ENCODE measurements around the gene ADAM22. TPM values are rescaled to one million over a fixed set of nuclear protein-coding genes. Genes with fewer than 3 reads are reported as not detected.

Gene ADAM22
- total RNA-seq, 1 experiment from 2014 or later: 7.0 TPM

DNA sequence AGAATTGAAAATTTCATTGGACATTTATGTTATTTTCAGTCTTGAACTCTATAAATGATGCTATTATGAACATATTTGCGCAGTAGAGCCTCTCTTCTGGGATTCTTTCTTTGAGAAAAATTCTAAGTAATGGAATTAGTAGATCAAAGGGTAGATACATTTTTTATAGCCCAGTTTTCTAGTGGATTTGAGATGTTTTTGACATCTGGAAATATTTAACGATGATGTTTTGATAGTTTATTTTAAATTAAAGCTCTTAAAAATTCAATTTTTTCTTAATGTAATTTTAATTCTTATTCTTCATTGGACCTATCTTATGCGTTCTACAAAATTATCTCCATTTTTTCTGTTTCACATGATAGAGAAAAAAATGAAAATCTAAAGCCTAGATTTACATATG is 103.0 kb downstream of the ADAM22 start:
- no peak for DNase-seq (ENCODE audit: low read depth)

DNA sequence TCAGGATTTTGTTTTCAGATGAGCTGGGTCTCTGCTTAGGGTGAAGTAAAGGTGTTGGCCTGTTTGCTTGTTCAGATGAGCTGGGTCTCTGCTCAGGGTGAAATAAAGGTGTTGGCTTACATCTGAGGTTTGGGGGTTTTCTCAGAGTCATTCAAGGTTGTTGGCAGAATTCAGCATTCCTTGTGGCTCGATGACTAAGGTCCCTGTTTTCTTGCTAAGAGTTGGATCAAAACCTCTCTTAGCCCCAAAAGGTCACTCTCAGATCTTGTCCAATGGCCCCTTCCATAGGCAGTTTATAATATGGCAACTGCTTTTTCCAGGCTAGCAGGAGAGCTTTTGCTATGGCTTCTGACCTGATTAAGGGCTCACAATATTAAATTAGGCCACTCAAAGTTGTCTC is 106.6 kb downstream of the ADAM22 start:
- peak; percentile 86 for DNase-seq (ENCODE audit: low read depth)

DNA sequence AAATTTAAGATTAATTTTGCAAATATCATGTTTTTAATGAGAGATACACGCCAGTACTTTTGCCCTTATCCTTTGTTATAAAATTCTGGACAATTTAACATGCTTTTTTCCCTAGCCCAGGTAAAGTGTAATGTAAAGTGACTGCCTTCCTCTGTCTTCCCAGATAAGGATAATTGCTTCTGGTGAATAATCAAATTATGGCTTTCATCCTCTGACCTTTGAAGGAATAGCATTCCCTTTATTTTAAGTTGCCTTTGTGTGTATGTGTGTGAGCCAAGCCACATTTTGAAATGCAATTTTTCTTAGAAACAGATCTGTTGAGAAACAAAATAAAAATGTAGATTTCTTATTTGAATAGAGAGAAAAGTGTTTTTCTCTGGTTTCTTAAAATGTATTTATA is 107.5 kb downstream of the ADAM22 start:
- no peak for DNase-seq (ENCODE audit: low read depth)

DNA sequence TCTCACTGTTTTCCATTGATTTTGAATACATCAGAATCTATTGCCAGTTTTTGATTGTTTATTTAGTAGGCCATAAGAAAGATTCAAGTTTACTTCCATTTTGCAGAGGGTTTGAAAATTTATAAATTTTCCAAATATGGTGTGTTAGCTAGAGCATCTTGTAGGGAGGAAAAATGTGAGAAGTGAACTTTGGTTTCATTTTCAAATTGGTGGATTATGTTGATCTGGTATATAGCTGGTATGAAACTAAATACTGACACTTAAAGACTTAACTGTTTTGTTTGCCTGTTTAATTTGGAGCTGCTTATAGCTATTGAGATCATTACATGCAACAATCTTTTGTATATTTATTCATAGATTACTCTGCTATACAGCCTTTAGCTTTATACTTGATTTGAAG is 108.1 kb downstream of the ADAM22 start:
- no peak for DNase-seq (ENCODE audit: low read depth)

DNA sequence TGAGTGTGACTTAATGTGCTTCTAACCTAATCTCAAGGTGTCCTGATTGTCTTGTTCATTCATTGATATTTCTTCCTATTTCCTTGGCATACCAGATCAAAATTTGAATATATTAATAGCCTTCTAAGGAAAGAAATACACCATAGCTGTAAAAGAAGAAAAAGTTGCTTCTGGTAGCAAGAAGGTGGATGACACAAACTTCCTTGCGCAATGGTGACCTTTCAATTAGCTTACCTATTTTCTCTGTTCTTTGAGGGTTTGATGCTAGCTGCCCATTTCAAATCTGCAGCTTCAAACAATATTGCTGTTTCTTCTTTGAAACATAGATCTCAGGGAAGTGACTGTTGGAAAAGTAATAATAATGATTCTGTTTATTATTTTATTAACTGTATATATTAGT is 108.8 kb downstream of the ADAM22 start:
- DNase-seq (ENCODE audit: low read depth): no peak

DNA sequence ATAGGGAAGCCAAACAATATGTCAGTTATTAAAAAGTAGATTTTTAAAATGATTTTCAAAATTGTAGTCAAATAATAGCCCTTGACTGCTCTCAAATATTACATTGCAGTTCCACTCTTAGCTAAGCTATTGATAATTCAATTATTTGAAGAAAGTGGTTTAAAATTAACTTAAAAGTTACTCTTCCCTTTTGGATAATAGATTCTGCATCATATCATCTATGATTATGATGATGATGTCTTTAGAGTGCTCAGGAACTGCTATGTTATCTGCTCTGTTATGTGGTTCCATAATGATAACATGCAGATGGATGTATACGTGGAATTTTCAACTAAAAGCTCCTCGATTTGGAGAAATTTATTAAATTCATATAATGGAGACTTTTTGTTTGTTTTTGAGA is 110.0 kb downstream of the ADAM22 start:
- DNase-seq (ENCODE audit: low read depth): no peak

DNA sequence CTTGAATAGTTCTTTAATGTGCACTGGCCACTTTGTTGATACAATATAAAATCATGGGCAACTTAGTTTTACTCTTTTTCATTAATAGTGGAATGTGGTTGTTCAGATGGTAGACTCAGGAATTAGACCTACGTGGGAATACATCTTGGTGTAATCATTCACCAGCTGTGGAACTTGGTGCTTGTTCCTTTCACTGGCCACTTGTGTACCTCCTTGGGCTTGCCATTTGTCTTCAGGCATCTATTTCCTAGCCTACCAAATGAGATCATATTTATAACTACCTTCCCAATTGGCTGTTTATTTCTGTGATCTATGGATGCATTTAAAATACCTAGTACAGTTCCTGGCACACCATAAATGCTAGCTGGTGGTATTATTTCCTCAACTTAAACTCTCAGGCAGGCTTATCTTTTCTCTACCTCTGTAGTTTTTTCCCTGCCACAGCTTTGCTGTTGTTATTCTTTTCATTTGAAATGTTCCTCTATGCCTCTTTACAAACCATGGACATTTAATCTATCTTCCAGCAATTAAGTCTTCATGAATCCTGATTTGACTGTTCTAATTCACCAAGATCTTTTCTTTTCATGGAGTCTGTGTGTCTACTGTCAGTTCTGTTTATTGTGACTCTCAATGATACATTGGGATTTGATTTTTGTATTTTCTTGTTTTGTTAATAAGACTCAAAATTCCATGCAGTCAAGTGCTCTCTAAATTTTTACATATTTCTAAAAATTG is 113.0 kb downstream of the ADAM22 start:
- DNase-seq (ENCODE audit: low read depth): no peak

DNA sequence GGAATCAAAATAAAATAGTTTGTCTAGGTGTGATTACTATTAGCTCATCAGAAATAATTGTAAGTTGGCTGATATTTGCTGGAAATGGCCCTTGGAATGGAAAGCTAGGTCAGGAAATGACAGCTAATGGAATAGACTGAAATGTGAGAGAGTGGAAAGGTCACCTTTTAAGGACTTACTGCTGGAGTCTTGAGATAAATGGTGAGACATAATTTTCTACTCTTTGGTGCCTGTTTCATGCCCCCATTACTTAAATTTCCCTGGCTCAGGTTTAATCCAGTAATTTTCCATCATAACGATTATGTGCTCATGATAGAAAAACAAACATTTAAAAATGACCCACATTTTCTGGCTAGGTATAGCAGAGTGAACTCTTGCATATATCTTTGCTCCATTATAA is 123.6 kb downstream of the ADAM22 start:
- no peak for DNase-seq (ENCODE audit: low read depth)

DNA sequence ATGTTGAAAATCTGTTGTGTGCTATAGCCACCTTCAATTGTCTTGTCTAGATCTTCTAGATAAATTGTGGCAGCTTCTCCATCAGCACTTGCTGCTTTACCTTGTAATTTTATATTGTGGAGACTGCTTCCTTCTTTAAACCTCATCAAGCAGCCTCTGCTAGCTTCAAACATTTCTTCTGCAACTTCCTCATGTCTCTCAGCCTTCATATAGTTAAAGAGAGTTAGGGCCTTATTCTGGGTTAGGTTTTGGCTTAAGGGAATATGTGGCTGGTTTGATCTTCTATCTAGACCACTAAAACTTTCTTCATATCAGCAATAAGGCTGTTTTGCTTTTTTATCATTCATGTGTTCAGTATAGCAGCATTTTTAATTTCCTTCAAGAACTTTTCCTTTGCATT is 128.2 kb downstream of the ADAM22 start:
- no peak for DNase-seq (ENCODE audit: low read depth)

DNA sequence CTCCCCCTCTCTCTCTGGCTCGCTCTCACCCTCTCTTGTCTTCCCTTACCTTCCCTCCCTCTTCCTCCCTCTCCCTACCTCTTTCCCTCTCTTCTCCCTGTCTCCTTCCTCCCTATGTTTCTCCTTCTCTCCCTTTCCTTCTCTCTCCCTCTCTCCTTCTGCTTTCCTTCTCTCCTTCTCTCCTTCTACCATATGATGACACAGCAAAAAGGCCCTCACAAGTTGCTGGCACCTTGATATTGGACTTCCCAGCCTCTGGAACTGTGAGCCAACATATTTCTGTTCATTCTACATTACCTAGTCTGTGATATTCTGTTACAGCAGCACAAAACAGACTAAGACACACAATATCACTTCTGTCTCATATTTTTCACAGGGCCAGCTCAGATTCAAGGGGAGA is 135.0 kb downstream of the ADAM22 start:
- DNase-seq (ENCODE audit: low read depth): no peak

DNA sequence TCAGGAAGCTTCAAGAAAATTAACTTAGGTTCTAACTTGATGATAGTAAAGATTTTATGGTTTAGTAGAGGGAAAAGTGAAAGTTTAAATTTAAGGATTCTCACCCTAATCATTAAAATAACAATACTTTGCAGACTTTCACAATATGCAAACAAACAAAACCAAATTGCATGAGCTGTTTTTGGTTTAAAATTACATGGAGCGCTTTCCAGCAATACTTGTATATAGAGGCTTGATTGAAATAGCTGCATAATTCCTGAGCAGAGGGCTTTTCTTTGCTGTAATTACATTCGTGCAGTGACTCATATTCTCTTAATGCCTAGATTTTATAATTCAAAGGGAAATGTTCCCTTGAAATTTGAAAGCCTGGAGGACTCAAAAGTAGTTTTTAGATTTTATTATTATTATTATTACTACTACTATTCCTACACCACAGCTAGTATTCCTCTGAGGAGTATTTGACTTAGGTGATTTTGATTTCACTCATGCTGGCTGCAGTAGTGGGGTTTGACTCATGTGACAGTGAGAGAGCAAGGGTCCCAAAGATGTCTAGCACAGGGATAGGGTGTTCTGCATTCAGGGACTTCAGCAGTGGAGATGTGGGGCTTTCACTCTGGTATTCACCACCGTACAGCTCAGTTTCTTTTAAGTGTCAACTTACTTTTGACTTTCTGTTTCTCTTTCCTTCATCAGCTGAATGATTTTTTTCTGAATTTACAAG is 138.1 kb downstream of the ADAM22 start:
- no peak for DNase-seq (ENCODE audit: low read depth)

DNA sequence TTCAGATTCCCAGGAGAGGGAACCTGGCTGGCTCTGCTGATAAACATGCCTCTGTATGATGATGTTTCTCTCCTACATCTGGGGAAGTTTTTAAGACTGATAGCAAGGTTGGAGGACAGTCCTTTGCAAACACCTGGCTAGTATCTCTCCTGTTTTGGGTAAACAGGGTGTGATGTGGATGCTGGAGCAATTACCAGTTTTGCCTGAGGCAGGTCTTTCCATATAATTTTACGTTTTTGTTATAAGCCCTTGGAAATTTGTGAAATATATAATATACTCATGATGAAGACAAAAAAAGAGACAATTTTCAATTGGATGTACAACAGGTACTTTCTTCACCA is 138.6 kb downstream of the ADAM22 start:
- DNase-seq (ENCODE audit: low read depth): no peak

DNA sequence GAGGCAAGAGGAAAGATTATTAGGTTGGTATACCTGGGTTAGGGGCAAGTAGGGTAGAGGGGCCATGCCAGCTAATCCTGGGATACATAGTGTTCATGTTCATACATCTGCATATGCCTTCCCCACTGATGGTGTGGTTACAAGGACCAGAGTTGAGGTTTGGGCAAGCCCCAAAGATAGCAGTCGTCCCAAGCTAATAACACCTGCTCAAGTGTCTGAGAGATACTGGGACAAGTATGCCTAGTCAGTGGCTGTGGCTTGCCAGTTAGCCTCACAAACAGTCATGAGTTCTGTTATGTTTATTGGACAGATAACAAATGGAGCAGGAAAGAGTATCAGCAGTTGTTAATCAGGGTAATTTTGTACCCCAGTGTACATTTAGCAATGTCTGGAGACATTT is 139.6 kb downstream of the ADAM22 start:
- no peak for DNase-seq (ENCODE audit: low read depth)

DNA sequence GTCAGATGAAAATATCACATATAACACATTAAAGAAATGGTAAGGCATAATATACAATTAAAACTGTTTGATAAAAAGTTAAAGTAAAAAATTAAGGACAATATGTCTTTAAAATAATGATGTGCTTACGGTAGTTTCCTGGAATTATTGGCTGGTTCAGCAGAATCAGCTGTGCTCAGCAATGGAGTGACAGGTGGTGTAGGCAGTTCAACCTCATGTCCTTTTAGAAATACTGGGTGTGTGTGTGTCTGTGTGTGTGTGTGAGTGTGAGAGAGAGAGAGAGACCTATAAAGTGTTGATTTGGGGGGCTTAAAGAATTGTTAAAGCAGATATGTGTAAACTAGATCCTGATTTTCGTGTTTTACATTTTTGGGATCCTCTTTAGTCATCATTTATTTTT is 141.2 kb downstream of the ADAM22 start:
- no peak for DNase-seq (ENCODE audit: low read depth)

DNA sequence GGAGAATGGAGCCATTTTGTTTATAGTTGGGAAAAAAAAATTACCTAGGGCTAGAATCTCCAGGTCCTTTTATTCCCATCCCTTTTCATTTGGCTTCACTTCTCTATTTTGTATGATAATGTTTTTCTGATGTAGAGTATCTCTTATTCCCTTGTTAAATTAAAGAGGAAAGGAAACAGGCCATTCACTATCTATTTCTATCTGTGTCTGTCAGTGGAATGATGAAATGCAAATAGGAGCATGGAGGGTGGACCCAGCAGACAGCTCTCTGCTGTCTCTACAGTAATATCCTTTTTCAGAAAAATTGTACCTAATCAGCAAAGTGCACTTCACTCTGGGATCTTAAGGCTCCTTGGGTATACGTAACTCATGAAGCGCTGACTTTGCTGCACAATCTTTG is 149.8 kb downstream of the ADAM22 start:
- no peak for DNase-seq (ENCODE audit: low read depth)

DNA sequence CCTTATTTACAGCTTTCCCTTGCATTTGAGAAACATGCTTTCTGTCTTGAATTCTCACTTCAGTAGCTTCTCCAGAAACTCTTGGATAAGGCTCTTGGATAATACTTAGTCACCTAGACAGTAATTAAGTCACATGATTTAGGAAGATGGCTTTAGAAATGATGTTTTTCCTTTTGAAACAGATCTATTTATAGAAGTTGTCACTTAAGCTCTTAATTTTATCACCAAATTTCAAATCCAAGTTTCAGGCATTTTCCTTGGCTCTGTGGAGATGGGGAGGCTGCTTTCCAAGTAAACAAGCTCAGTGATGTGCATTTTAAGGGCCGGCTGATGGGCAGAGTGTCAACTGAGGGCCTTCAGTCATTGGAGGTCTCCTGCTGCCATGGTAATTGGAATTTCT is 155.5 kb downstream of the ADAM22 start:
- no peak for DNase-seq (ENCODE audit: low read depth)

DNA sequence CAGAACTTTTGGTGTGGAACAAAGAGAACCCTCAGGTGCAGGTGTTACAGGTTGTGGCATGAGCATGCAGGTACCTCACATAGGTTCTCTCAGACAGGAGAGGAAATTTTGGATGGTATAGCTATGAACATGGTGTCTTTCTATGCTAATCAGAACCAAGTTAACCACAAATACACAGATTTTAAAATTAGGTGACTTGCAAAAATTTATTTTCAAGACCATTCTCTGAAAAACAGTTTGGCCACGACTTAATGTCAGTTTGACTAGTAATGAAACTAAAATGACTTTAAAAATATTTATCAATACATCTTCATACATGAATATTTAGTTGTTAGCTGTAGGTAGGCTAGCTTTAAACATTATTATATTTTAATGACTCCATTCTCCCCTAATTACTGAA is 156.2 kb downstream of the ADAM22 start:
- DNase-seq (ENCODE audit: low read depth): no peak

DNA sequence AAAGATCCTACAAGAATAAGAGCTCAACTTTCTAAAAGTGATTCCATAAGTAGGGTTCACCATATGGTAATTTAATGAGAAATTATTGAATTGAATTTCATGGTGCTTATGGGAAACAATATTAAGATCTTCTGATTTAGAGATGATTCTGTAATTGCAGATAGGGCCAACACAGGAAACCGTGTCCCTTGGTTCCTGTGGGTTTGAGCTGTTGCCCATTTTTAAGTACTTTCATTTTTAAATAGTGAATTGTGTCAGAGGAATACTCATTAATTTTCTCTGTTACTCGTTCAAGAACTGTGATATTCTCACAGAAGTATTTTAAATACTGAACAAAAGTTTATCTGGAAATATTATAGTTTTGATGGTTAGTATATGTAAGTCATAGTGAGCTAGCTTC is 156.6 kb downstream of the ADAM22 start:
- DNase-seq (ENCODE audit: low read depth): no peak

DNA sequence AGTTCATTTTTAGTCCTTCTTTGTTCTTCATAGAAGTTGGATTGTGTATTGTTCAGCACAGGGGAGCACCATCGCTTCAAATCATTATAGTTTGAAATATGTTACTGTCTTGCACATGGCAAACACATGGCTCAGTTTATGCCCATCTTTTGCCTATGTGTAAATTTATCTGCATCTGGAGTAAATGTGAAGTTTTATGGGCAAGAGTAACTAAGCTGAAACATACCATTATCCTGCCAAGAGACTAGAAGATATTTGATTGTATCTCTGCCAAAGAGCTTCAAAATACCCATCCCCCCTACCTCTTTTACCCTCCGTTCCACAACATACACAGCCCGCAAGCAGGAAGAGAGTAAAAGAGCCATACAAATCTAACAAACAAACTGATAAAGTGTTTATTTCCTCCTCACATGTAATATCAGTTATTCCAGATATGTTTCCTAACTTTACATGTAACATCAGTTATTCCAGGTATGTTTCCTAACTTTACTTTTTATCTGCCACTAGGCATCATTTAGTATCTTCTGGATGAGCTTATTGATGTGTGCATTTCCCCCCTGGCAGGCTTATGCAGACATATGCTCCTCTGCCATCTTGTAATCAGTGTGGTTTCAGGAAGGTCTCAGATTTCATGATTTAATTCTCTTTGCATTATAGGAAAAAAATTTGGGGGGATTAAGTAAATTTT is 158.1 kb downstream of the ADAM22 start:
- DNase-seq (ENCODE audit: low read depth): no peak

DNA sequence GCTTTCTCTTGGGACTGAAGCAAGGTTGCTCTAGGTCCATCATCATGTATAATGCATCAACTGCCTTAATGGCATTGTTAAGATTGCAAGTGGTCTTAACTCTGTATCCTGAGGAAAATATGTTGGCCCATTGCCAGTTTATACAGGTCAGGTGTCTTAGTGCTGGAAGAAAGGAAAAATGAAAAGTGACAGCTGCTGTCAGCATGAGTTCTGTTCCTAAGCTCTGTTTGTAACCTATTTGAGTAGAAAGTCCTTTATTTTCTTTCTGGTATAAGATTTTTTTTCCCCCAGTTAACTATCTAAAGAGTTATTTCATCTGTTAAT is 158.6 kb downstream of the ADAM22 start:
- DNase-seq (ENCODE audit: low read depth): no peak

DNA sequence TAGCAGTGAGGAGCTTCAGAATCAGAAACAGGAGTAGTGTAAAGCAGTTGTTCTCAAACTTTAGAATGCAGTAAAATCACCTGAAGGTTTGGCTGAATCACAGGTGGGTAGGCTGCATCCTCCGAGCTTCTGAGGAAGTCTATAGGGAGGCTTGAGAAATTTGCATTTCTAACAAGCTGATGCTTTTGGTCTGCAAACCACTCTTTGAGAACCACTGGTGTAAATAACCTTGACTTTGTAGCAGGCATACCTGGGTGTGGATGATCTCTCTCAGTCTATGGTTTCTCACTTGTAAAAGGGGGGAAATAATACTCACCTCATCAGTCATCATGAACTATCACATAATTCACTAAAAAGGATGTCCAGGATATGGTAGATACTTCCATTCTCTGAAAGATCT is 167.7 kb downstream of the ADAM22 start:
- DNase-seq (ENCODE audit: low read depth): no peak

DNA sequence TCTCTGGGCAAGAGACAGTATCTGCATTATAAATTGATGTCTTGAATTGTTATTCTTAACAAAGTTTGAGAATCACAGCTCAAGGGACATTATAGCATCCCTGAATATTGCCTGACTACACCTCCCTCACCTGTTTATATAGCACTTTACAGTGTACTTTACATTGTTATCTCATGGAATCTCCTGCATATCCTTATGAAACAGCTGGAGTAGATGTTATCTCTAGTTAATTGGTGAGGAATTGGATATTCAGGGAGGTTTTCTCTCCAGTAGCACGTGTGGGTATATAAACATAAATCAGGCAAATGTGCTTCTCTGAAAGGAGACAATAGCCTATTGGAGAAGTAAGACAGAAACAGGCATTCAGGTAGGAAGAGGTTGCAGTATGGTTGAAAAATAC is 168.6 kb downstream of the ADAM22 start:
- DNase-seq (ENCODE audit: low read depth): no peak

DNA sequence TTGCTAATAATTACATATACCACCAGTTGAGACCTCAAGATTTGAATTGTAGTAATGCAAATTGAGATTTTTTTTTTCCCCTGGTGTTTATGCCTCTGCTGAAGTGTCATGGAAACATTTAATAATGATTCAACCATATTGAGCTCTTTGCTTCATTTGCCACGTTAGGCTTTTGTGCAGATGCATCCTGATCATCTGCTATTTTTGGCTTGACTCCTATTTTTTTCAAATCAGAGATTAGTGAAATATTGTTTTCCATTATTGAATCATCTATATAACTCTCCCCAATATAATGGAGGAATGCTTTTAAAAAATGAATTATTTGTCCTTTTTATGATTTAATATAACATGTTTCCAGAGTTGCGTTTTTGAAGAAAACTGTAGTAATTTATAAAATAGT is 170.7 kb downstream of the ADAM22 start:
- DNase-seq (ENCODE audit: low read depth): no peak

Measured in HT1080 (cell line).